ENCODE measurements around the gene GVQW3. TPM values are rescaled to one million over a fixed set of nuclear protein-coding genes. Genes with fewer than 3 reads are reported as not detected.

The GVQW3 gene
- total and polyA plus RNA-seq, 2 of the 13 experiments (the other 11 are each of a cell fraction or from before 2014, with no cell fraction given) = 5.0 to 5.6 TPM

GRCh38 chr11:76444384-76445120 lies 63.4 kb downstream of the GVQW3 start, which contains the start of gene EMSY (continued):
- TF ChIP-seq, protein P1, sequence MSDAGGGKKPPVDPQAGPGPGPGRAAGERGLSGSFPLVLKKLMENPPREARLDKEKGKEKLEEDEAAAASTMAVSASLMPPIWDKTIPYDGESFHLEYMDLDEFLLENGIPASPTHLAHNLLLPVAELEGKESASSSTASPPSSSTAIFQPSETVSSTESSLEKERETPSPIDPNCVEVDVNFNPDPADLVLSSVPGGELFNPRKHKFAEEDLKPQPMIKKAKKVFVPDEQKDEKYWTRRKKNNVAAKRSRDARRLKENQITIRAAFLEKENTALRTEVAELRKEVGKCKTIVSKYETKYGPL (CRISPR knock-in tag; IDR thresholded peaks at IDR 0.05) = no peak
- TF ChIP-seq CBFB (CRISPR knock-in tag; IDR thresholded peaks at IDR 0.05) (peak; percentile 64), DRAP1 (CRISPR knock-in tag; IDR thresholded peaks at IDR 0.05) (peak; percentile 88), ZNF841 (CRISPR knock-in tag; IDR thresholded peaks at IDR 0.05; ENCODE audit: borderline replicate concordance) (0 out of 2 replicates have a peak, but pooled peaks have one; percentile 14), MAZ (IDR thresholded peaks at IDR 0.05; ENCODE audit: borderline replicate concordance, low read depth, low read length) (no peak), MAZ (CRISPR knock-in tag; IDR thresholded peaks at IDR 0.05; ENCODE audit: low read depth) (peak; percentile 49; the same call in 1 of the 2 replicates), PCBP1 (IDR thresholded peaks at IDR 0.05; ENCODE audit: borderline replicate concordance, low read depth, low read length) (no peak), ZBTB21 (CRISPR knock-in tag; IDR thresholded peaks at IDR 0.05) (0 out of 2 replicates have a peak, but pooled peaks have one; percentile 16), ISX (CRISPR knock-in tag; conservative IDR thresholded peaks at IDR 0.05) (no peak), FOXA3 (CRISPR knock-in tag; IDR thresholded peaks at IDR 0.05) (peak; percentile 35; the same call in 1 of the 2 replicates), REL (CRISPR knock-in tag; conservative IDR thresholded peaks at IDR 0.05) (peak; percentile 62; the same call in 1 of the 2 replicates), POGK (CRISPR knock-in tag; conservative IDR thresholded peaks at IDR 0.05) (peak; percentile 68; the same call in 1 of the 2 replicates), SRSF4 (IDR thresholded peaks at IDR 0.05; ENCODE audit: low read depth, low read length, poor library complexity, severe bottlenecking) (no peak), BRF2 (CRISPR knock-in tag; IDR thresholded peaks at IDR 0.05) (no peak), ZFYVE20 (CRISPR knock-in tag; IDR thresholded peaks at IDR 0.05; ENCODE audit: borderline replicate concordance, low read depth) (no peak), MAFK (conservative IDR thresholded peaks at IDR 0.05 in 1 of 2, IDR thresholded peaks at IDR 0.05 in 1 of 2; ENCODE audit: low read length in 2 of 2) (no peak), TBX3 (IDR thresholded peaks at IDR 0.05; ENCODE audit: borderline replicate concordance) (no peak), CCDC6 (CRISPR knock-in tag; IDR thresholded peaks at IDR 0.05) (0 out of 2 replicates have a peak, but pooled peaks have one; percentile 30), HNRNPK (IDR thresholded peaks at IDR 0.05; ENCODE audit: low read depth, low read length, poor library complexity, severe bottlenecking) (no peak), RBM39 (IDR thresholded peaks at IDR 0.05; ENCODE audit: low read depth, low read length, poor library complexity, severe bottlenecking) (no peak), AGO2 (optimal IDR thresholded peaks at IDR 0.05; ENCODE audit: low read depth, low read length) (no peak)
- TF ChIP-seq, protein P2, sequence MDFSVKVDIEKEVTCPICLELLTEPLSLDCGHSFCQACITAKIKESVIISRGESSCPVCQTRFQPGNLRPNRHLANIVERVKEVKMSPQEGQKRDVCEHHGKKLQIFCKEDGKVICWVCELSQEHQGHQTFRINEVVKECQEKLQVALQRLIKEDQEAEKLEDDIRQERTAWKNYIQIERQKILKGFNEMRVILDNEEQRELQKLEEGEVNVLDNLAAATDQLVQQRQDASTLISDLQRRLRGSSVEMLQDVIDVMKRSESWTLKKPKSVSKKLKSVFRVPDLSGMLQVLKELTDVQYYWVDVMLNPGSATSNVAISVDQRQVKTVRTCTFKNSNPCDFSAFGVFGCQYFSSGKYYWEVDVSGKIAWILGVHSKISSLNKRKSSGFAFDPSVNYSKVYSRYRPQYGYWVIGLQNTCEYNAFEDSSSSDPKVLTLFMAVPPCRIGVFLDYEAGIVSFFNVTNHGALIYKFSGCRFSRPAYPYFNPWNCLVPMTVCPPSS (IDR thresholded peaks at IDR 0.05) = no peak
